GM10248 (cell line): ENCODE measurements around the gene RHBDL3.

Source experiments
- CTCF ChIA-PET: fragments of 300-600 bp; sonication (Branson Sonifier 250); formaldehyde crosslinking; extraction: SDS; loops from one replicate; lab custom pipeline; 2021; ENCODE audit warnings: antibody characterized with exemption; lab: Yijun Ruan, JAX
- POLR2A ChIA-PET: fragments of 350-650 bp; sonication (Branson Sonifier 250); formaldehyde crosslinking; extraction: SDS; loops from one replicate; lab custom pipeline; 2020; ENCODE audit warnings: antibody characterized with exemption; lab: Yijun Ruan, JAX
- DNase-seq: peaks from one replicate; pipeline ENCODE4 v3.0.0; 2012; ENCODE audit errors: extremely low spot score
- TF ChIP-seq, protein P1 (sequence below): IDR thresholded peaks from 2 replicates; pipeline ENCODE4 v1.5.1; 2012; ENCODE audit warnings: mild to moderate bottlenecking, low read depth; ENCODE audit errors: extremely low read depth, missing control alignments, control extremely low read depth

RHBDL3 gene

DNA sequence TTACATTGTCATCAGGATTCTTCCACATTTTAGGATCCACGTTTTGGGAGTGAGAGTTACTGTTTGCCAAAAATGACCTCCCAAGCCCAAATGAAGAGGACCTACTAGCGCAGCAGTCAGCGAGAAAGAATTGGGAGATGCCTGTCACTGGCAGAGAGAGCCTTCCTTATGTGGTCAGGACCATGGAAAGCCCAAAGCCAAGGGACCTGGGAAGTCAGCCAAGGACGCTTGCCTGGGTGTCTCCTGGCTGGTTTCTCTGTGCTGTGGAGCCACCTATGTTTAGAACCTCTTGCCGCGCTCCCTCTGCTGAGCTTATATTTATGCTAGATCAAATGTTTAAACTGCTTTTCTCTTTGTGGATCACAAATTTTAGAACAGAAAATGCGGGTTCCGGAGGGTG lies 24.9 kb upstream of the RHBDL3 start:
- DNase-seq: no peak
- TF ChIP-seq, protein P1, sequence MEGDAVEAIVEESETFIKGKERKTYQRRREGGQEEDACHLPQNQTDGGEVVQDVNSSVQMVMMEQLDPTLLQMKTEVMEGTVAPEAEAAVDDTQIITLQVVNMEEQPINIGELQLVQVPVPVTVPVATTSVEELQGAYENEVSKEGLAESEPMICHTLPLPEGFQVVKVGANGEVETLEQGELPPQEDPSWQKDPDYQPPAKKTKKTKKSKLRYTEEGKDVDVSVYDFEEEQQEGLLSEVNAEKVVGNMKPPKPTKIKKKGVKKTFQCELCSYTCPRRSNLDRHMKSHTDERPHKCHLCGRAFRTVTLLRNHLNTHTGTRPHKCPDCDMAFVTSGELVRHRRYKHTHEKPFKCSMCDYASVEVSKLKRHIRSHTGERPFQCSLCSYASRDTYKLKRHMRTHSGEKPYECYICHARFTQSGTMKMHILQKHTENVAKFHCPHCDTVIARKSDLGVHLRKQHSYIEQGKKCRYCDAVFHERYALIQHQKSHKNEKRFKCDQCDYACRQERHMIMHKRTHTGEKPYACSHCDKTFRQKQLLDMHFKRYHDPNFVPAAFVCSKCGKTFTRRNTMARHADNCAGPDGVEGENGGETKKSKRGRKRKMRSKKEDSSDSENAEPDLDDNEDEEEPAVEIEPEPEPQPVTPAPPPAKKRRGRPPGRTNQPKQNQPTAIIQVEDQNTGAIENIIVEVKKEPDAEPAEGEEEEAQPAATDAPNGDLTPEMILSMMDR: no peak
- CTCF ChIA-PET: interaction anchor here (0.7 to 3.0 kb wide), 4 partner anchors 12 to 37 kb away, joined by 3 to 16 read pairs (median 4); no protein-coding TSS in a partner anchor
- POLR2A ChIA-PET: no interaction called here

DNA sequence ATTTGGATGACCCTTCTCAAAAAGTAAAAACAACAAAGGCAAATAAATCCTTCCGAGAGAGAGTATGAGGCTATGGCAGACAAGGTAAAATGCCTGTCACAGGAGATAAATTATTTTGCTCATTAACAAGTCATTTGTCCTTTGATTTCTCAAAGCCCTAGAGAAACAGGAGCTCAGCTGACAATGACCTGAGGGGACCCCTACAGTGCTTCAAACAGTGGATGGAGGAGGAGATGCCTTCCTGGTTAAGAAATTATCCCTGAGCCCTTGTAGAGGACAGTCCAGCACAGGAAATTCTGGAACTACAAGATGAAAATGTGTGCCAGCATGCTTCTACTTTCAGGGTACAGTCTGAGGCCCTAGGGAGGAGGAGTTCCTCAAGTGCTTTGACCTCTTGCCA lies 24.0 kb upstream of the RHBDL3 start:
- CTCF ChIA-PET: interaction anchor here (1.0 to 3.0 kb wide), 4 partner anchors 8 to 38 kb away, joined by 3 to 16 read pairs (median 4); no protein-coding TSS in a partner anchor
- TF ChIP-seq, protein P1: no peak
- no peak for DNase-seq
- POLR2A ChIA-PET: no interaction called here

DNA sequence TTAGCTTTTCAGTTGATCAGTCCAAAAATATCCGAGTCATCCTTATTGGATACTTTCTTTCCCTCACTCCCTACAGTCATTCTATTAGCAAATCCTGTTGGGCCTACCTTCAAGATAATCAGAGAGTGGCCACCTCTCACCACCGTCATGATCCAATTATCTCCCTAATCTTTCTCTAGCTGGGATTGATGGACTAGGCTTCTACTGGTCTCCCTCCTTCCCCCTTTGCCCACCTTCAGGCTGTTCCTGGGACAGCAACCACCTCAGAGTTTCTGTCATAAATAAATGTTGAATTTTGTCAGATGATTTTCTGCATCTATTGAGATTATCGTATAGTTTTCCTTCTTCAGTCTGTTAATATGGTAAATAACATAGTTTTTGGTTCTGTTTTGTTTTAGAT lies 16.2 kb upstream of the RHBDL3 start:
- DNase-seq: no peak
- ChIA-PET POLR2A (no interaction called here), CTCF (no interaction called here)
- TF ChIP-seq, protein P1: no peak

DNA sequence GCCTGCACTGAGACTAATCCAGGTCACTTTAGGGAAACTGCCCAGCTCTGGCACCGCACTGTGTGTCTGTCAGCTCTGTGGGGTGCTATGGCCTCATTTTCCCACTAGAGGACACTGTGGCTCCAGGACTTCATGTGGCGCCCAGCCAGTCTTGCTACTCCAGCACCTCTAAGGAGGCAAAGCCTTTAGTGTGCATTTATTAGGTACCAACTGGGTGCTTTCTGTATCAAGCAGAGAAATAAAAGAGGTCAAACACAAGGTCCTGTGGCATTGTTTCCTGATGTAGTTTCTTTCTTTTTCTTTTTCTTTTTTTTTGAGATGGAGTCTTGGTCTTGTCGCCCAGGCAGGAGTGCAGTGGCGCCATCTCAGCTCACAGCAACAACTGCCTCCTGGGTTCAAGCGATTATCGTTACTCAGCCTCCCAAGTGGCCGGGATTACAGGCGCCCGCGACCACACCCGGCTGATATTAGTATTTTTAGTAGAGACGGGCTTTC lies 12.5 kb upstream of the RHBDL3 start:
- POLR2A ChIA-PET: no interaction called here
- DNase-seq: peak; percentile 81
- TF ChIP-seq, protein P1: peak; percentile 92
- CTCF ChIA-PET: interaction anchor here (0.5 to 3.3 kb wide), 20 partner anchors 8 to 683 kb away, joined by 3 to 19 read pairs (median 4); partner anchors contain the start of gene PSMD11

DNA sequence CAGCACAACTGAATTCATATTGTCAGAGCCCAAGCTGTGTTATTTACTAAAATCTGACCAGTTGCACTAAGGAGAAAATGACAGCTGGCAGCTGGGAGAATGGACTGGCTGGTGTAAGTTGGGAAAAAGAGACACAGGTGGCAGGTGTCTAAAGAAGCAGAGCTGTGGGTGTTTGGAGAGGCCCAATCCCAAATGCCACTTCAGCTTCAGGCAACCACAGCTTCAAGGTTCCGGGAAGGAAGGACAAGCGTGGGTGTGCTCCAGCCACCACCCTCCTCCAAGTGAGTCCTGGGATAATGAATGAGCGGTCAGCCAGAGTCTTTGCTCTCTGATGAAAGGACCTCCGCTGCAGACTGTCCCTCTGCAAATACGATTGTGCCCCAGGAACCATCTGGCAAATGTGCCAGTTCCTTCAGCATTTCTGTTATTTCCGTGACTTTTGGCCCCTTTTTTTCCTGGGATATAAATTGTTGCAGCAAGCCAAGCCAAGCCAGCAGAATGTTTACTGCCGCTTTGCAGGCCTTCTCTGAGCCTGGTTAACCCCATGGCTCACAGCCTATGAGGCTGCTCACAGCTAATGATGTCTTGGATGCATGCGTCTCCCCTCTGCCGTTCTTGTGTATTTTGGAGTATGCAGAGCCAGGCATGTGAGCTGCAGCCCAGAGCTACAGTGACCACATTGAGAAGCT lies 9.5 kb upstream of the RHBDL3 start:
- CTCF ChIA-PET: interaction anchor here (0.7 to 1.2 kb wide), 2 partner anchors 21 to 66 kb away, joined by 3 read pairs; no protein-coding TSS in a partner anchor
- TF ChIP-seq, protein P1: no peak
- POLR2A ChIA-PET: no interaction called here
- no peak for DNase-seq

DNA sequence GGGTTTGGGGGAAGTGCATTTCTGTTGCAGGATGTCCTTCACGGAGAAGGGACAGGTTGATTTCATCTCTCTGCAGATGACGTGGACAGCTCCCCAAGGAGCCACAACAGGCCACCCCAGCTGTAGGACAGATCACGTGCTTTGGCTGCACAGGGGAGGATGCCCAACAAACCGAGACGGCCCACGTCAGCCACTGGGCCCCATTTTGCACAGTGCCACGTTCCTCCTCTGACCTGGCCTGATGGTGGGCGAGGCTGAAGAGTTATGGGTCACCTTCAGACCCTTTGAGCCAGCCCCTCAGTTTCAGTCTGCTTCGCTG lies 9.0 kb upstream of the RHBDL3 start:
- ChIA-PET CTCF (interaction anchor here (0.7 to 1.8 kb wide), 3 partner anchors 21 to 66 kb away, joined by 3 to 5 read pairs (median 3); no protein-coding TSS in a partner anchor), POLR2A (no interaction called here)
- TF ChIP-seq, protein P1: no peak
- DNase-seq: no peak
